Heart right ventricle (tissue), 16 donors: ENCODE results near the gene YPEL2. TPM values are rescaled to one million over a fixed set of nuclear protein-coding genes. Genes with fewer than 3 reads are reported as not detected.
A peak's percentile ranks its signal among the peaks of the same experiment; 100 is the strongest.

Experiments used
- ATAC-seq, 8 donors: fragments of 200-7000 bp; cut with Tn5 transposase; one replicate each; pipeline ENCODE4 v1.9.1; 2020; ENCODE audit warnings: mild to moderate bottlenecking in 8 of 8, moderate library complexity in 8 of 8, moderate number of reproducible peaks in 1 of 8
- DNase-seq, 2 donors: peaks; one replicate each; pipeline ENCODE4 v3.0.0-alpha.2; 2020
- H3K27ac ChIP-seq, 10 donors: fragments of 200-600 bp; sonication (generic) in 2 of 10; one replicate each; pipeline versions ENCODE4 v1.5.0 to v1.8.0; 2020 to 2022; ENCODE audit warnings: mild to moderate bottlenecking in 3 of 10
- H3K27me3 ChIP-seq, 7 donors: fragments of 200-600 bp; one replicate each; pipeline ENCODE4 v1.8.0; 2021 to 2022; ENCODE audit warnings: mild to moderate bottlenecking in 2 of 7
- H3K36me3 ChIP-seq, 9 donors: fragments of 200-600 bp; sonication (generic) in 1 of 9; one replicate each; pipeline versions ENCODE4 v1.5.0 to v1.8.0; 2020 to 2022; ENCODE audit warnings: mild to moderate bottlenecking in 2 of 9
- H3K4me1 ChIP-seq, 9 donors: fragments of 200-600 bp; sonication (generic) in 1 of 9; one replicate each; pipeline versions ENCODE4 v1.5.0 to v1.8.0; 2020 to 2022; ENCODE audit warnings: mild to moderate bottlenecking in 4 of 9
- H3K4me3 ChIP-seq, 10 donors: fragments of 200-600 bp; sonication (generic) in 2 of 10; one replicate each; pipeline versions ENCODE4 v1.5.0 to v1.8.0; 2020 to 2022; ENCODE audit warnings: mild to moderate bottlenecking in 7 of 10, moderate library complexity in 2 of 10
- H3K9me3 ChIP-seq, 11 donors: fragments of 200-600 bp in 10 of 11; sonication (generic) in 2 of 11; one replicate each; pipeline versions ENCODE4 v1.5.0 to v1.8.0; 2013 to 2022; ENCODE audit warnings: mild to moderate bottlenecking in 2 of 11, control low read depth in 1 of 11, moderate library complexity in 1 of 11
- WGBS, 2 donors: extraction: QIAGEN DNeasy Blood & Tissue Kit; methylation state at CpG; one replicate each; pipeline ENCODE4 v1.1.7; 2013; ENCODE audit warnings: inconsistent platforms in 1 of 2; 5-methylcytosine and 5-hydroxymethylcytosine counted together
- intact Hi-C, 10 donors: fragments of 100-400 bp; cut with DNase I; formaldehyde crosslinking; loops; one replicate each; pipeline versions ENCODE4 v1.11.1 to v1.14.2; 2022
- polyA plus RNA-seq, 2 donors: library from polyadenylated mRNA; stranded (reverse); fragments of 200-250 nt; gene quantifications; one replicate each; pipeline ENCODE4 v1.2.3, GENCODE V29; 2013
- total RNA-seq, 10 donors: library from RNA; stranded (reverse); fragmentation: NEBNext Ultra II Directional in 3 of 10; extraction: Animal tissue kit (Norgen Biotek cat#: 25700) in 3 of 10; gene quantifications; one replicate each; pipeline versions ENCODE4 v1.2.1 to v1.2.4, GENCODE V29; 2021 to 2023
- TF ChIP-seq, protein P1 (sequence below), 9 donors: fragments of 200-600 bp; sonication (generic) in 2 of 9; IDR thresholded peaks; one replicate each; pipeline versions ENCODE4 v1.5.0 to v1.8.0; 2021 to 2022; ENCODE audit warnings: antibody characterized with exemption in 9 of 9, mild to moderate bottlenecking in 5 of 9, moderate library complexity in 1 of 9
- donor health status: Arrhythmogenic right ventricular cardiomyopathy.
- donor health status: ischemic (EF 13 %, LVEDD 7.1; RV severe dilation, severe dysfunction).
- donor health status: healthy with polysubstance abuse.
- donor health status: DM: no; HTN: yes; CAD: no.
- donor health status: DM: no; HTN: no; CAD: no.
- donor health status: ischemic (EF 25% LVEDD 6.9; RV normal size, moderate dysfunction).
- donor health status: ischemic (EF 25% LVEDD 5.7; RV mildly dilated, moderate dysfunction).
- donor health status: healthy.
- donor health status: DM: yes; HTN: yes; CAD: no.
- donor health status: Ischemic cardiomyopathy.
- donor health status: ischemic (EF 35%, LVEDD 5.7; RV mildly dilated, moderate dysfunction).
- donor health status: nonischemic (EF 11% LVEDD 7.7; RV severe dilation, severe dysfunction).
- donor health status: DM: yes; HTN: yes; CAD: no.
- donor health status: PGD.
- donor health status: ischemic (EF 29% LVEDD 5.4; RV normal size, mild dysfunction).
- donor health status: nonischemic (EF 23%, LVEDD 6.1; RV moderate dilation, normal function).

Gene YPEL2
- total and polyA plus RNA-seq, 12 donors, result 5.0 to 57.1 (median 36.5) TPM

DNA sequence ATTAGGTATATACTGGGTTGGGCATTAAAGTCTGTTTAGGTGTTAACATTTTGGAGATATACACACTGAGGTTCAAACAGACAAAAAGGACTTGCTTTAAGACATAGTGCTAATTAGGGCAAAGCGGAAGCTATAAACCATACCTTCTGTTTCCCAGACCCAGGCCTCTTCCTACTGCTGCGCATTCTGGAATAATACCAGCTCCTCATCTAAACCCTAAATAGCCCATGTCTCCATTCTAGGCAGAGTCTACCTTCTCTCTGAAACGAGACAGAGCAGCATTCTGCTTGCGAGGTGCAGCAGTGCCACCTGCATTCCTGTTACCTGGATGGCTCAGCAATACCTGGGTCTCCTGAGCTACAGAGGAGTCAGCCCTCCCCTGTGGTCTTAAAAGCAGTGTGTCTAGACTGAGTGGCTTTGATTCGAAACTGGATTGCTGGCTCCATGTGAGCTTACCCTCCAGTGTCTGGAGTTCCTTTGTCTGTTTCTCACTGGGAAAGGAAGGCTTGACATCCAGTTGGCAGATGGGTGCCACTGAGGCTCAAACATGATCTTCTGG is 6.4 kb downstream of the YPEL2 start:
- TF ChIP-seq, protein P1, sequence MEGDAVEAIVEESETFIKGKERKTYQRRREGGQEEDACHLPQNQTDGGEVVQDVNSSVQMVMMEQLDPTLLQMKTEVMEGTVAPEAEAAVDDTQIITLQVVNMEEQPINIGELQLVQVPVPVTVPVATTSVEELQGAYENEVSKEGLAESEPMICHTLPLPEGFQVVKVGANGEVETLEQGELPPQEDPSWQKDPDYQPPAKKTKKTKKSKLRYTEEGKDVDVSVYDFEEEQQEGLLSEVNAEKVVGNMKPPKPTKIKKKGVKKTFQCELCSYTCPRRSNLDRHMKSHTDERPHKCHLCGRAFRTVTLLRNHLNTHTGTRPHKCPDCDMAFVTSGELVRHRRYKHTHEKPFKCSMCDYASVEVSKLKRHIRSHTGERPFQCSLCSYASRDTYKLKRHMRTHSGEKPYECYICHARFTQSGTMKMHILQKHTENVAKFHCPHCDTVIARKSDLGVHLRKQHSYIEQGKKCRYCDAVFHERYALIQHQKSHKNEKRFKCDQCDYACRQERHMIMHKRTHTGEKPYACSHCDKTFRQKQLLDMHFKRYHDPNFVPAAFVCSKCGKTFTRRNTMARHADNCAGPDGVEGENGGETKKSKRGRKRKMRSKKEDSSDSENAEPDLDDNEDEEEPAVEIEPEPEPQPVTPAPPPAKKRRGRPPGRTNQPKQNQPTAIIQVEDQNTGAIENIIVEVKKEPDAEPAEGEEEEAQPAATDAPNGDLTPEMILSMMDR (IDR thresholded peaks at IDR 0.05), result no peak
- H3K9me3 ChIP-seq, result no peaks in the 10 kb centered on the region
- H3K27me3 ChIP-seq, result no peaks in the 10 kb centered on the region
- peaks cover 25 to 100% (median 88%) of the 10 kb centered on the region in 9 donors for H3K4me1 ChIP-seq
- no peaks in the 10 kb centered on the region for H3K36me3 ChIP-seq
- no peak for ATAC-seq
- H3K4me3 ChIP-seq, result no peak overlapping the region
- intact Hi-C loops, result loop anchor here in 3 of 10 donors (10.0 kb wide), 1 partner anchor 87 kb away; no protein-coding TSS in a partner anchor
- no peak for DNase-seq
- 61 to 72% methylated on average over 5 of the region's 5 CpGs for WGBS, 2 donors
- H3K27ac ChIP-seq, result peak overlapping the region in 7 of 10 donors; percentile 1 to 99 (median 72)

DNA sequence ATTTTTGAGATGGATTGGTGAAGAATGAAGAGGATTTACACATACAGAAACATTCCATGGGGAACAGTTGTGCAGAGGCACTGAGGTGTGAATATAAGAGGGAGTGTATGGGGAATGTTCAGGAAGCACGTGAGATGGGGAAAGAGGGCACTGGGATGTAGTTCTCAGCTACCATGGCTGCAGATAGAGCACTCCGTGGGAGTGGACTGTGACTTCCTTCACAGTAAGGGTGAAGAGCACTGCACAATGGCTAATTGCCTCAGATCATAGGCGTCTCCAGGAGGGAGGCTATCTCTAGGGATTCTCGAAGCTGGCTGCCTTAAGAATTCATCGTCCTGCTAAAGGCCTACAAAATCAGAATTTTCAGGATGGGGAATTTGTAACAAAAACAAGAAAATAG is 7.0 kb downstream of the YPEL2 start:
- no peaks in the 10 kb centered on the region for H3K27me3 ChIP-seq
- H3K27ac ChIP-seq, result peak overlapping the region in 6 of 10 donors; percentile 2 to 97 (median 68)
- TF ChIP-seq, protein P1 (IDR thresholded peaks at IDR 0.05), result no peak
- H3K9me3 ChIP-seq, result no peaks in the 10 kb centered on the region
- intact Hi-C loops, result loop anchor here in 3 of 10 donors (10.0 kb wide), 1 partner anchor 86 kb away; no protein-coding TSS in a partner anchor
- ATAC-seq (peak in 5 of 8 donors; percentile 8 to 49 (median 23)), DNase-seq (no peak)
- WGBS, 2 donors, result 43 to 53% methylated on average over 5 of the region's 5 CpGs
- no peak overlapping the region for H3K4me3 ChIP-seq
- no peaks in the 10 kb centered on the region for H3K36me3 ChIP-seq
- H3K4me1 ChIP-seq, result peaks cover 25 to 100% (median 86%) of the 10 kb centered on the region in 9 donors

DNA sequence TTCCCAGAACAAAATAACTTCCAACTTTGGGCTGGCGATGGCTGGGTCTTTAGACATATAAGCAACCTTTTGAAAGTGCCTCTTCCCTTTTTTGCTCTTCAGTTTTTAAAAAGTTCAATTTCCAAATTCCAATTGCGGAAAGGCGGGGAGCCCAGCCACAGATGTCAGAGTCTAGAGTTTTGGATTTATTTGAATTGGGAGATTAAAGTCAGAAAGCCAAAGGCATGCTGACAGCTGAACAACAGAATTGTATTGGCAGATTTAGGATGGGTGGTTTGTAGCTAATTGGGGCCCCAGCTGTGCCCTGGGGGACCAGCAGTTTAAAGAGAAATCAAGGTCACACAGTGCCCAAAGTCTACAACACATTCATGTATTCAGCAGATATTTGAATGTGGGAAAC is 10.5 kb downstream of the YPEL2 start:
- Histone ChIP-seq H3K9me3 (no peaks in the 10 kb centered on the region), H3K36me3 (peaks cover 0 to 10% (median 0%) of the 10 kb centered on the region in 9 donors), H3K27me3 (no peaks in the 10 kb centered on the region), H3K4me3 (no peak overlapping the region), H3K27ac (peak overlapping the region in 6 of 10 donors; percentile 2 to 37 (median 21)), H3K4me1 (peaks cover 27 to 100% (median 84%) of the 10 kb centered on the region in 9 donors)
- intact Hi-C loops, result no loop called here
- TF ChIP-seq, protein P1 (IDR thresholded peaks at IDR 0.05), result no peak
- 83 to 87% methylated on average over 3 of the region's 3 CpGs for WGBS, 2 donors
- DNase-seq (no peak), ATAC-seq (no peak)

DNA sequence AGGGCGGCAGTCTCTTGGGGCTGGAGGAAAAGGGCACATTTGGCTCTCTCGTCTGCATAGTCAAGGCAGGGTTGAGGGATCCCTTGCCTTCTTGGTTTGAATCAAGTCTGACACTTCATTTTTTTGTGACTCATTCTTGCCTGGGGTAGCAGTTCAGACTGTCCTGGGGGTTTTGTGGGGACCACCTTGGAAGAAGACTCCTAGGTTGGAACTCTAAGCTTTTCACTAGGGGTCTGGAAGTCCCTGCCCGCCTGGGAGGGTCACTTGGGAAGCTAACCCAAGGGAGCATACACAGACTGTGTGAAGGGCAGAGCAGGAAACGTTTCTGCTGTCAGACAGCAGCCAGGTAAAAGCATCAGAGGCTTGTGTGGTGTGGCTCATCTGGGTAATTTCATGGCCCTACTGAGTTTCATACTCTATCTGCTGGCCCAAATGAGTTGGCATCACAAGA is 11.3 kb downstream of the YPEL2 start:
- TF ChIP-seq, protein P1 (IDR thresholded peaks at IDR 0.05), result no peak
- intact Hi-C loops, result no loop called here
- H3K27ac ChIP-seq, result peak overlapping the region in 4 of 10 donors; percentile 2 to 37 (median 21)
- no peaks in the 10 kb centered on the region for H3K9me3 ChIP-seq
- no peak for DNase-seq
- H3K27me3 ChIP-seq, result no peaks in the 10 kb centered on the region
- no peak overlapping the region for H3K4me3 ChIP-seq
- 47 to 48% methylated on average over 4 of the region's 4 CpGs for WGBS, 2 donors
- peaks cover 30 to 100% (median 87%) of the 10 kb centered on the region in 9 donors for H3K4me1 ChIP-seq
- no peak for ATAC-seq
- H3K36me3 ChIP-seq, result peaks cover 0 to 10% (median 0%) of the 10 kb centered on the region in 9 donors
